PC-9 (cell line): Measurements from ENCODE around the gene DRGX. TPM values are rescaled to one million over a fixed set of nuclear protein-coding genes. Genes with fewer than 3 reads are reported as not detected.

Experiments used
- BruUV-seq: library from RNA; stranded (reverse); fragments of 400-500 nt; replicated peaks from 2 replicates; lab custom pipeline; 2021; lab: Mats Ljungman, UMichigan
- CTCF ChIA-PET: fragments of 300-600 bp; sonication (Branson Sonifier 250); formaldehyde crosslinking; loops from one replicate; lab custom pipeline; 2022; ENCODE audit warnings: antibody characterized with exemption; lab: Charles Lee
- POLR2A ChIA-PET: fragments of 300-600 bp; sonication (Branson Sonifier 250); formaldehyde crosslinking; loops from one replicate; lab custom pipeline; 2022; ENCODE audit warnings: antibody characterized with exemption; ENCODE audit not compliant: unreplicated experiment; lab: Charles Lee
- DNase-seq, 2 experiments: peaks; one replicate each; pipeline versions ENCODE4 v3.0.0 to v3.0.0-alpha.2; 2015 to 2022; ENCODE audit warnings: mixed read lengths in 1 of 2
- H2AFZ ChIP-seq: fragments of 200-600 bp; sonication (generic); 2 replicates; pipeline ENCODE4 v1.8.1; 2017; ENCODE audit warnings: antibody characterized with exemption
- H3F3A ChIP-seq: fragments of 200-600 bp; sonication (generic); 2 replicates; pipeline ENCODE4 v1.8.1; 2017; ENCODE audit warnings: antibody characterized with exemption, mild to moderate bottlenecking, low read depth; ENCODE audit not compliant: insufficient read depth
- H3K27ac ChIP-seq: fragments of 200-600 bp; sonication (generic); 2 replicates; pipeline ENCODE4 v1.6.1; 2016; ENCODE audit warnings: mixed run types
- H3K27me3 ChIP-seq: fragments of 200-600 bp; sonication (generic); 2 replicates; pipeline ENCODE4 v1.6.1; 2016; ENCODE audit warnings: low read depth, mixed run types; ENCODE audit not compliant: insufficient read depth
- H3K36me3 ChIP-seq: fragments of 200-600 bp; sonication (generic); 2 replicates; pipeline ENCODE4 v1.6.1; 2016; ENCODE audit warnings: low read depth, mixed run types
- H3K4me1 ChIP-seq: fragments of 200-600 bp; sonication (generic); replicated peaks from 2 replicates; pipeline ENCODE4 v1.6.1; 2016; ENCODE audit warnings: mixed run types; ENCODE audit not compliant: insufficient read depth
- H3K4me2 ChIP-seq: fragments of 200-600 bp; sonication (generic); 2 replicates; pipeline ENCODE4 v1.6.1; 2017; ENCODE audit warnings: mixed run types
- H3K4me3 ChIP-seq: fragments of 200-600 bp; sonication (generic); 2 replicates; pipeline ENCODE4 v1.6.1; 2016; ENCODE audit warnings: mixed run types
- H3K79me2 ChIP-seq: fragments of 200-600 bp; sonication (generic); 2 replicates; pipeline ENCODE4 v1.6.1; 2017; ENCODE audit warnings: low read depth, mixed run types
- H3K9me2 ChIP-seq: fragments of 200-600 bp; sonication (generic); 2 replicates; pipeline ENCODE4 v1.8.1; 2017; ENCODE audit warnings: mild to moderate bottlenecking; ENCODE audit not compliant: insufficient read depth
- H3K9me3 ChIP-seq: fragments of 200-600 bp; sonication (generic); 2 replicates; pipeline ENCODE4 v1.8.1; 2016; ENCODE audit warnings: low read depth; ENCODE audit not compliant: insufficient read depth
- H4K20me1 ChIP-seq: fragments of 200-600 bp; sonication (generic); 2 replicates; pipeline ENCODE4 v1.8.1; 2017; ENCODE audit not compliant: insufficient read depth
- EZH2 ChIP-seq: fragments of 200-600 bp; sonication (generic); IDR thresholded peaks from 2 replicates; pipeline ENCODE4 v1.8.0; 2017; ENCODE audit warnings: antibody characterized with exemption, low read depth
- intact Hi-C: fragments of 100-400 bp; cut with micrococcal nuclease; formaldehyde crosslinking; loops from one replicate; pipeline ENCODE4 v1.10.0; 2022; ENCODE audit not compliant: unreplicated experiment
- total RNA-seq: library from RNA; stranded (reverse); gene quantifications from 2 replicates; pipeline ENCODE4 v1.2.3, GENCODE V29; 2021
- TF ChIP-seq, protein P1 (sequence below): fragments of 200-600 bp; sonication (generic); conservative IDR thresholded peaks from 2 replicates; pipeline ENCODE4 v1.6.1; 2017; ENCODE audit warnings: mixed run types, antibody characterized with exemption, mild to moderate bottlenecking, moderate library complexity

Gene DRGX
- total RNA-seq, 1 experiment from 2014 or later, result not detected

DNA sequence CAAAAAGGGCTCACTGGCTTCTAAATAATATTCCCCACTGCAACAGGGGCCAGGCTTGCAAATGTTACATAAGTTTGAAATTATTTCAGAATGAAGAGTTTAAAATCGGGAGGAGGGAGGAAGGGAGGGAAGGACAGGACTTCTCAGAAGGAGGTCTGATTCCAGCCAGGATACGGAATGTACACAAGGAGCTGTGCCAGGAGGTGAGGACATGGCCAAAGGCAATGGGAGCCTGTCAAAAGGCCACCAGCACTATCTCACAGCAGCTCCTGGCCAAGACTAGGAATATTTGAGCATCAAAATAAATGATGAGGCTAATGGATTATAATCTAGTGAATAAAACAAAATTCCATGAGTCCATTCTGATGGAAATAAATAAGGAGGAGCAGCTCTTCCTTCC, 18.6 kb upstream of the DRGX start:
- Histone ChIP-seq H3K4me3 (no peak overlapping the region), H3K36me3 (no peaks in the 10 kb centered on the region), H3K27me3 (no peaks in the 10 kb centered on the region), H3K4me2 (no peak overlapping the region), H3K79me2 (no peaks in the 10 kb centered on the region), H4K20me1 (no peaks in the 10 kb centered on the region), H3K9me3 (no peaks in the 10 kb centered on the region; the same call in 1 of the 2 replicates), H3F3A (peaks cover 9% of the 10 kb centered on the region), H3K4me1 (peaks cover 12% of the 10 kb centered on the region), H3K27ac (no peak overlapping the region), H3K9me2 (no peaks in the 10 kb centered on the region), H2AFZ (no peak overlapping the region)
- TF ChIP-seq, protein P1, sequence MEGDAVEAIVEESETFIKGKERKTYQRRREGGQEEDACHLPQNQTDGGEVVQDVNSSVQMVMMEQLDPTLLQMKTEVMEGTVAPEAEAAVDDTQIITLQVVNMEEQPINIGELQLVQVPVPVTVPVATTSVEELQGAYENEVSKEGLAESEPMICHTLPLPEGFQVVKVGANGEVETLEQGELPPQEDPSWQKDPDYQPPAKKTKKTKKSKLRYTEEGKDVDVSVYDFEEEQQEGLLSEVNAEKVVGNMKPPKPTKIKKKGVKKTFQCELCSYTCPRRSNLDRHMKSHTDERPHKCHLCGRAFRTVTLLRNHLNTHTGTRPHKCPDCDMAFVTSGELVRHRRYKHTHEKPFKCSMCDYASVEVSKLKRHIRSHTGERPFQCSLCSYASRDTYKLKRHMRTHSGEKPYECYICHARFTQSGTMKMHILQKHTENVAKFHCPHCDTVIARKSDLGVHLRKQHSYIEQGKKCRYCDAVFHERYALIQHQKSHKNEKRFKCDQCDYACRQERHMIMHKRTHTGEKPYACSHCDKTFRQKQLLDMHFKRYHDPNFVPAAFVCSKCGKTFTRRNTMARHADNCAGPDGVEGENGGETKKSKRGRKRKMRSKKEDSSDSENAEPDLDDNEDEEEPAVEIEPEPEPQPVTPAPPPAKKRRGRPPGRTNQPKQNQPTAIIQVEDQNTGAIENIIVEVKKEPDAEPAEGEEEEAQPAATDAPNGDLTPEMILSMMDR, result no peak
- TF ChIP-seq EZH2, result no peak
- POLR2A ChIA-PET, result no interaction called here
- DNase-seq, result no peak
- no TSS peak for BruUV-seq
- intact Hi-C loops, result no loop called here
- CTCF ChIA-PET, result no interaction called here

DNA sequence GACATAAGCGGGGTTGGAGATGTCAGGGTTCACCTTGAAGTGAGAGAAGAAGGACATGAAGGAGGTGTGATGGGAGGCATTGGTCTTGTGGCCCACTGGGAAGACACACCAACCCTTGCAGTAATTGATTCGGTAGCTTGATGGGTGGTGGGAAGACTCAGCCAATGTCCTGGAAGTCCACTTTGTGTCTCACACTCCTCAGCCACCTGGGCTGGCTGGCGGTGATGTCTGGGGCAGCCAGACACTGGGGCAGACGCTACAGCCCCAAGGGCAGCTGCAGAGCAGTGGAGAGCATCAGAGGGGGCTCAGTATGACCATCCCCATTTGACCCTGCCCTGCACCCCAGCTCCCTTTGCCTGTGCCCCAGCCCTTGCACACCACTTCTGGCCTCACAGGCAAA, 16.7 kb upstream of the DRGX start:
- H3F3A ChIP-seq, result no peaks in the 10 kb centered on the region
- no peak overlapping the region for H3K27ac ChIP-seq
- ChIA-PET CTCF (no interaction called here), POLR2A (no interaction called here)
- H2AFZ ChIP-seq, result no peak overlapping the region
- no peaks in the 10 kb centered on the region for H4K20me1 ChIP-seq
- H3K79me2 ChIP-seq, result no peaks in the 10 kb centered on the region
- H3K4me1 ChIP-seq, result no peaks in the 10 kb centered on the region
- intact Hi-C loops, result no loop called here
- no TSS peak for BruUV-seq
- no peak overlapping the region for H3K4me3 ChIP-seq
- no peaks in the 10 kb centered on the region; the same call in 1 of the 2 replicates for H3K9me3 ChIP-seq
- no peaks in the 10 kb centered on the region for H3K36me3 ChIP-seq
- no peaks in the 10 kb centered on the region for H3K9me2 ChIP-seq
- no peaks in the 10 kb centered on the region for H3K27me3 ChIP-seq
- no peak overlapping the region for H3K4me2 ChIP-seq
- TF ChIP-seq EZH2, result no peak
- TF ChIP-seq, protein P1, result no peak
- no peak for DNase-seq

DNA sequence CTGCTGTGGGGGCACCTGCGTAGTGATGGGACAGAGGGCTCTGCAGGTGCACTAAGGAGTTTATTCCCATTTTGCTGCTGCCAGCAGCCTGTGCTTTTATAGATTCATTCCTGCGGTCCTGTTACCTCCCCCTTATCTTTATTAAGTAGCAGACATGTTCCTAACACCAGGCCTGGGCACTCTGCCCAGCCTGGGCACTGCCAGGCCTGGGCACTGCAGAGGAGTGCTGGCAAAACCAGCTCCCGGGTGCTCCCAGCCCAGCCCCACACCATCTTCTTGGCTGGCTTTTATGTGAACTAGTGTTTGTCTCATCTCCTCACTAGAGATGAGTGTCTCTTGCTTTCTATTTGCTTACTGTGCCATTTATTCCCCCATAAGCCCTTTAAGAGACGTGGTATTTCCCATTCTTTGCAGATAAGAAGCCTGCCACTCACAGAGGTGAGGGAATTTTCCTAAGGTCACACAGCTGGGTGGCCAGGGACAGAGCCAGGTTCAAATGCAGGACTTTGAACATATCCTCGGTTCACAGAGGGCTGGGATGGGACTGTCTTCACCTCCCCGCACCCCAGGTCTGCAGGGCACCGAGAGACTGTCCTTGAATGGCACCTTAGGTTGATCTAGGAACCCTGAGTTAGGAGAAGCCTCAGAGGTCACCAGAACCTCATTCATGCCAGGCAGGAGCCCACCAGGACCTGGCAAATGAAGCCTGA, 14.6 kb upstream of the DRGX start:
- Histone ChIP-seq H3K4me2 (no peak overlapping the region), H3K9me3 (no peaks in the 10 kb centered on the region; the same call in 1 of the 2 replicates), H4K20me1 (no peaks in the 10 kb centered on the region), H2AFZ (no peak overlapping the region), H3K27ac (no peak overlapping the region), H3K9me2 (no peaks in the 10 kb centered on the region), H3K79me2 (no peaks in the 10 kb centered on the region), H3K4me1 (no peaks in the 10 kb centered on the region), H3F3A (no peaks in the 10 kb centered on the region), H3K36me3 (no peaks in the 10 kb centered on the region), H3K27me3 (no peaks in the 10 kb centered on the region), H3K4me3 (no peak overlapping the region)
- no TSS peak for BruUV-seq
- DNase-seq, result no peak
- intact Hi-C loops, result no loop called here
- CTCF ChIA-PET, result no interaction called here
- POLR2A ChIA-PET, result no interaction called here
- no peak for TF ChIP-seq EZH2
- TF ChIP-seq, protein P1, result no peak
